GM19463 (cell line): Measurements from ENCODE around the gene SEC31A.
"Not testable (repeated sequence)": the region's sequence is repeated elsewhere in the genome, so short reads cannot be mapped to it uniquely, and the experiment has no call there.

Experiments used
- ATAC-seq: cut with Tn5 transposase; IDR thresholded peaks from one replicate; pipeline ENCODE4 v1.9.1; 2021; ENCODE audit warnings: mild to moderate bottlenecking, moderate library complexity; ENCODE audit not compliant: unreplicated experiment

Gene SEC31A

GRCh38 chr4:82890901-82891706, at the start of gene SEC31A:
Gene SEC31A, minus strand, starts transcription at chr4:82891153. Its CDS starts 9,217 bp downstream, at chr4:82881936.
- ATAC-seq: peak; percentile 91

- ATAC-seq: no peak
Measured at GRCh38 chr4:82939414-82939813, 48.5 kb upstream of the SEC31A start.

GRCh38 chr4:82934441-82934840, 43.5 kb upstream of the SEC31A start:
- no peak for ATAC-seq

GRCh38 chr4:82930848-82931755, 40.1 kb upstream of the SEC31A start:
- ATAC-seq: no peak

GRCh38 chr4:82921795-82922194, 30.8 kb upstream of the SEC31A start:
- no peak for ATAC-seq

GRCh38 chr4:82919386-82919785, 28.4 kb upstream of the SEC31A start:
- no peak for ATAC-seq

GRCh38 chr4:82918091-82918490, 27.1 kb upstream of the SEC31A start:
- no peak for ATAC-seq

GRCh38 chr4:82913968-82914367, 23.0 kb upstream of the SEC31A start:
- not testable (repeated sequence) for ATAC-seq

- ATAC-seq: no peak
Measured at GRCh38 chr4:82913305-82913704, 22.4 kb upstream of the SEC31A start.

- ATAC-seq: no peak
Measured at GRCh38 chr4:82909326-82909725, 18.4 kb upstream of the SEC31A start.

GRCh38 chr4:82906469-82906868, 15.5 kb upstream of the SEC31A start:
- ATAC-seq: peak; percentile 32

- peak; percentile 40 for ATAC-seq
Measured at GRCh38 chr4:82905205-82905604, 14.3 kb upstream of the SEC31A start.

GRCh38 chr4:82903737-82904136, 12.8 kb upstream of the SEC31A start:
- ATAC-seq: no peak

- no peak for ATAC-seq
Measured at GRCh38 chr4:82901183-82901718, 10.3 kb upstream of the SEC31A start.

- peak; percentile 84 for ATAC-seq
Measured at GRCh38 chr4:82900411-82901182, 9.6 kb upstream of the SEC31A start, which contains the start of gene THAP9. Gene THAP9, plus strand, starts transcription at chr4:82900735. Its CDS starts 68 bp downstream, at chr4:82900803.

GRCh38 chr4:82900066-82900410, 9.1 kb upstream of the SEC31A start:
- no peak for ATAC-seq

GRCh38 chr4:82899374-82900065, 8.6 kb upstream of the SEC31A start:
- no peak for ATAC-seq

GRCh38 chr4:82898322-82899243, 7.6 kb upstream of the SEC31A start:
- ATAC-seq: no peak

GRCh38 chr4:82896755-82897154, 5.8 kb upstream of the SEC31A start:
- ATAC-seq: no peak
